Measurements from ENCODE around the gene ARAF.
"Not testable (repeated sequence)": the region's sequence is repeated elsewhere in the genome, so short reads cannot be mapped to it uniquely, and the experiment has no call there.

Gene ARAF

DNA sequence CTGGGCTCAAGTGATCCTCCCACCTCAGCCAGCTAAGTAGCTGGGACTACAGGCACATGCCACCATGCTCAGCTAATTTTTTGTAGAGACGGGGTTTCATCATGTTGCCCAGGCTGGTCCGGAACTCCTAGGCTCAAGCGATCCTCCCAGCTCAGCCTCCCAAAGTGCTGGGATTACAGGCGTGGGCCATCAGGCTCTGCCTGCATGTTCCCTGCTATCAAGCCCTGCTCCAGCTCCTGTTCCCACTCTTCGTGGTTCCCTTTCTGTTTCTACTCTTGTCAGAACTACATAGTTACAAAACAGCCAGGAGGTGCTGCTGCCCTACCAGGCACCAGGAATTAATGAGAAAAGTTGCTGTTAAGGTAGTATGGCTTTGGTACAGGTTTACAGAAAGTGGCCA, 30.0 kb downstream of the ARAF start:
- no peak for FAIRE-seq
- no peak for TF ChIP-seq TAF1 (IDR thresholded peaks at IDR 0.05; ENCODE audit: borderline replicate concordance, low read depth, low read length)
- no peak for TF ChIP-seq POLR2AphosphoS5 (IDR thresholded peaks at IDR 0.05; ENCODE audit: low read depth, low read length)
- no peak for TF ChIP-seq POLR2A (IDR thresholded peaks at IDR 0.05; ENCODE audit: low read depth, low read length)
- DNase-seq (ENCODE audit: insufficient read length): no peak

DNA sequence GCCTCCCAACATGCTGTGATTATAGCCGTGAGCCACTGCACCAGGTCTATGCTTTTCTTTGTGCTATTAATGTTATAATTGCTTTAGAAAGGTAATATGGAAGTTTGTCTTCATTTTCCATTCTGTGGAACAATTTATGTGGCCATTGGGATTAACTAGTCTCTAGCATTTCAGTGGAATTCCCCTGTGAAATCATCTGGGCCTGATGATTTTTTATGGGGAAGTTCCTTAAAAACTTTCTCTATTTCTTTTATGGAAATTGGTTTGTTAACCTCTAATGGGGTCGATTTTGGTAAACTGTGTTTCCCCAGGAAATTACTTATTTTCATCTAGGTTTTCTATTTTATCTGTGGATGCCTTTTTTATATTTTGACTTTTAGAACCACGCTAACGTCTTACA, 32.5 kb downstream of the ARAF start:
- FAIRE-seq: no peak

DNA sequence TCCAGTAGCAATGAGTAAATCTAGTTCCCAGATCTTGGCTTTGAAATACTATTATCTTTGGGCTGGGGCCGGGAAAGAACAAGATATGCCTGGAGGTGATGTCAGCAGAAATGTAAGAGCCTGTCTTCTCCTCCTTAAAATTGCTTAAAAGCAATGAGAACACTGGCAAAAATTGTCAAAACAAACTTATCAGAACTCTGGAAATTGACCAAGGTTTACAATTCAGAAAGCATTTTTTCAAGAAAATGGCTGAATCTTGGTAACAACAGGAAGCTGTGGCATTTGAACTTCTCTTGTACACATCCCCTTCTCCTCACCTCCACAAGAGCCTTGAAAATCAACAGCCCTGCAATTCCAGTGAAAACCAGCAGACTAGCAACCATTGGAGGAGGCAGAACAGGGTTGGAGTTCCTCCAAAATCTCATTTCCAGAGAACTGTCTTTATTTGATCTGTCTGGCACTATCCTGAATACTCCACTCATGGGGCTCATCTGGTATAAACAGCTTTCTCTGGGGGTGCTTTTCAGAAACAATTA, 34.8 kb downstream of the ARAF start:
- no peak for FAIRE-seq
- no peak for DNase-seq (ENCODE audit: insufficient read length)
- TF ChIP-seq TAF1 (IDR thresholded peaks at IDR 0.05; ENCODE audit: borderline replicate concordance, low read depth, low read length) (no peak), POLR2A (IDR thresholded peaks at IDR 0.05; ENCODE audit: low read depth, low read length) (no peak), POLR2AphosphoS5 (IDR thresholded peaks at IDR 0.05; ENCODE audit: low read depth, low read length) (no peak)

More for the DNA sequence above, 32.5 kb downstream of the ARAF start:
- TF ChIP-seq POLR2A (IDR thresholded peaks at IDR 0.05; ENCODE audit: low read depth, low read length): no peak
- TF ChIP-seq POLR2AphosphoS5 (IDR thresholded peaks at IDR 0.05; ENCODE audit: low read depth, low read length): no peak
- no peak for TF ChIP-seq TAF1 (IDR thresholded peaks at IDR 0.05; ENCODE audit: borderline replicate concordance, low read depth, low read length)
- DNase-seq (ENCODE audit: insufficient read length): no peak

DNA sequence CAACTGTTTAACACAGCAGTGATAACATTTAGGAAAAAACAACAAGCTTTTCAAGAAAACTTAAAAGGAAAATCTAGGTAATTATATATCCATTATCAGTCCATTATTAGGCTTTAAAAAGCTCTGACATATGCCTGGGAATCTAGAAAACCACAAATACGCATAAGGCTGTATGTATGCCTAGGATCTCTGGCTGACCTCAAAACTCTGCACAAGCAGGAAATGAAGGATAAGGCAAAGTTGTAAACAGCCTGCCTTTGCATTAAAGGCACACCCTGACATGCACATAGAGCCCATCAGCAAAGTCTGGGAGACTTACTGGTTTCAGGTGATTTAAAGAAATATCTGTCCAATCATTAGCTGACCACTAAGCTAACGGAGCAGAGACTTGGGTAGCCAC, 35.3 kb downstream of the ARAF start:
- FAIRE-seq (no peak), DNase-seq (ENCODE audit: insufficient read length) (no peak)
- TF ChIP-seq POLR2AphosphoS5 (IDR thresholded peaks at IDR 0.05; ENCODE audit: low read depth, low read length) (no peak), POLR2A (IDR thresholded peaks at IDR 0.05; ENCODE audit: low read depth, low read length) (no peak), TAF1 (IDR thresholded peaks at IDR 0.05; ENCODE audit: borderline replicate concordance, low read depth, low read length) (no peak)

DNA sequence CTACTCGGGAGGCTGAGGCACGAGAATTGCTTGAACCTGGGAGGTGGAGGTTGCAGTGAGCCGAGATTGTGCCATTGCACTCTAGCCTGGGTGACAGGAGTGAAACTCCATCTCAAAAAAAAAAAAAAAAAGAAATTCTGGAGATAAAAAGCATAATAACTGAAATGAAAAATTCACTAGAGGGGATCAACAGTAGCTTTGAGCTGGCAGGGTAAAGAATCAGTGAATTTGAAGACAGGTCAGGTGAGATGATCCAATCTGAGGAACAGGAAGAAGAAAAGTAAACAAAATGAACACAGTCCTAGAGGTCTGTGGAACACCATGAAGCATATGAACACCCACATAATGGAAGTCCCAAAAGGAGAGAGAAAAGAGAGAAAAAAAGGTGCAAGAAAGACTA, 36.2 kb downstream of the ARAF start:
- FAIRE-seq (no peak), DNase-seq (ENCODE audit: insufficient read length) (no peak)
- TF ChIP-seq POLR2A (IDR thresholded peaks at IDR 0.05; ENCODE audit: low read depth, low read length): no peak
- no peak for TF ChIP-seq POLR2AphosphoS5 (IDR thresholded peaks at IDR 0.05; ENCODE audit: low read depth, low read length)
- no peak for TF ChIP-seq TAF1 (IDR thresholded peaks at IDR 0.05; ENCODE audit: borderline replicate concordance, low read depth, low read length)

DNA sequence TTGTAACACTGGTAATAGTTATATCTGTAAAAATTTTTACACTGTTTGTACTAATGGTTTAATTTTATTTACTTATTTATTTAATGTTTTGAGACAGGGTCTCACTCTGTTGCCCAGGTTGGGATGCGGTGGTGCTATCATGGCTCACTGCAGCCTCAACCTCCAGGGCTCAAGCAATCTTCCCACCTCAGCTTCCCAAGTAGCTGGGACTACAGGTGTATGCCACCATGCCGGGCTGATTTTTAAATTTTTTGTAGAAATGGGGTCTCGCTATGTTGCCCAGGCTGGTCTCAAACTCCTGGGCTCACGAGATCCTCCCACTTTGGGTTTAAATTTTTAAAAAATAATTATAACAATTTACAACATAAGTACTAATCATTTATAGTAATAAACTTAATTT, 42.1 kb downstream of the ARAF start:
- not testable (repeated sequence) for FAIRE-seq; DNase-seq (ENCODE audit: insufficient read length)

DNA sequence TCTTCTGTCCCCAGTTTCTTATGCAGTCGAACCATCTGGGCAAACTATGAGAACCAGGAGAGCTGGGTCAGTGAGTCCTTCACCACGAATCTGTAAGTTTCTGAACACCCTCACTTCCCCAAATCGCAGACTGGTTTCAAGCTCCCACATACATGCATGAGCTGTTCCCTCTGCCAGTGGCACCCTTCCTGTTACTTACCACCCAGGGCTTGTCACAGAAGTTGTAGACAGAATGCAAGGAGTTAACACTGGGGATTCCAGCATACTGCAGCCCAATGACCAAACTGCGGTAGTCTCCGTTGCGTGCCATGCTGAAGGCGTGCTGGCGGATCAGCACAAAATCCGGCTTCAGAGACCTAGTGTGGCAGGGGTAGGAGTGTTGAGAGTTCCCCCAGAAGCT, 44.0 kb downstream of the ARAF start:
- TF ChIP-seq TAF1 (IDR thresholded peaks at IDR 0.05; ENCODE audit: borderline replicate concordance, low read depth, low read length) (no peak), POLR2AphosphoS5 (IDR thresholded peaks at IDR 0.05; ENCODE audit: low read depth, low read length) (no peak), POLR2A (IDR thresholded peaks at IDR 0.05; ENCODE audit: low read depth, low read length) (no peak)
- FAIRE-seq: no peak
- no peak for DNase-seq (ENCODE audit: insufficient read length)

DNA sequence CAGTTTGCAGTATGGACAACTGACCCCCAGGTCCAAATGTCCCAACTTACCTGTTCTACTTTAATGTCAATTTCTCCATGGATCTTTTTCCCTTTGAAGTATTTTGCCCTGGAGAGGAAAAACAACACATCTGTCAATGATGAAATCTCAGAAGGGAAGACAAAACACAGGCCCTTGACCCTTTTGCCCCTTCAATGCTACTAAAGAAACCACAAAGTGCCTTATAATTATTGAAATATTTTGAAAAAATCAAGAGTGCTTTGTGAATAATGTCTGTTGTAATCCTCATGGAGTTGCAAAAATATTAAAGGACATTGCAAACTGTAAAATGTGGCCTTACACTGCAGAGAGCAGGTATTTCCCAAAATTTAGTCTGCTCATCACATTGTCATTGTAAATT, 46.1 kb downstream of the ARAF start:
- DNase-seq (ENCODE audit: insufficient read length) (no peak), FAIRE-seq (no peak)
- TF ChIP-seq TAF1 (IDR thresholded peaks at IDR 0.05; ENCODE audit: borderline replicate concordance, low read depth, low read length) (no peak), POLR2A (IDR thresholded peaks at IDR 0.05; ENCODE audit: low read depth, low read length) (no peak), POLR2AphosphoS5 (IDR thresholded peaks at IDR 0.05; ENCODE audit: low read depth, low read length) (no peak)

DNA sequence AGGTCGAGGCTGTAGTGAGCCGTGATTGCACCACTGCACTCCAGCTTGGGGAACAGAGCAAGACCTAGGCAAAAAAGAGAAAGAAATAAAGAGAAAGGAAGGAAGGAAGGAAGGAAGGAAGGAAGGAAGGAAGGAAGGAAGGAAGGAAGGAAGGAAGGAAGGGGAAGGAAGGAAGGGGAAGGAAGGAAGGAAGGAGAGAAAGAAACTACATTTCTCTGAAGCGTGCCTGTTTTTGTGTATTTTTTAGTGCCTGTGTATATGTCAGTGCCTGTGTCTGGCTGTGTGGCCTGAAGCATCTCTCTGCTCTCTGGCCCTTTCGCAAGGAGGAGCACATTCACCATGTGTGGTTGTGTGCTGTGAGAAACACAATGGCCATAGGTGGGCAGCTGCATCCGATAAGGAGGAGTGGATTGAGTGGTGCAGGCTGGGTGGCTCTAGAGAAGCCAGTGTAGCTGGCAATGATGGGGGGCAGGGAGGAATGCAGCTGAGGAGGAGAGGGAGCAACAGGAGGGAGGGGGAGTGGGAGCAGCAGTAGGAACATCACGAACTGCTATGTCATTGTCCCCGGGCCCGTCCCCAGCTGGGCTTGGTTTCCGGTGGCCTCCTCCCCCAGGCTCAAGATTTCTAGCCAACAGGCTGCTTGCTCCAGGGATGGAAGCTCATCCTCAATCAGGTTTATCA, 47.3 kb downstream of the ARAF start:
- DNase-seq (ENCODE audit: insufficient read length): no peak
- TF ChIP-seq POLR2A (IDR thresholded peaks at IDR 0.05; ENCODE audit: low read depth, low read length) (no peak), TAF1 (IDR thresholded peaks at IDR 0.05; ENCODE audit: borderline replicate concordance, low read depth, low read length) (no peak), POLR2AphosphoS5 (IDR thresholded peaks at IDR 0.05; ENCODE audit: low read depth, low read length) (no peak)
- FAIRE-seq: no peak

DNA sequence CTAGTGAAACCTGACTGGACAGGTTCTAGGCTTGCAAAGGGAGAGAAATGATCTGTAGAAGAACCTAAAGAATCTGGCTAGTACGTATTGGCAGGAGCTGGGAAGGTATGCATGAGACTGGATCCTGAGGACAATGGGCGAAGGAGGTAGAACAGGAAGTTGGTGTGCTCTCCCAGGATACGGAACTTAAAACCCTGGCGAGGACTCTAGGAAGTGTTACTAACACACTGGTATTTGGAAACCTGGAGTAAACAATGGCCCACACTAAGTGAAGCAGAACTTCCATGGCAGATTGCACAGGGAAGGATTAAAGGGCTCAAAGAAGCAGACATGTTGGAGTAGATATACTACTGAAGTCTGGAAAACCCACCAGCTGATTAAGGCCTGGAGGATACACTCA, 49.5 kb downstream of the ARAF start:
- TF ChIP-seq TAF1 (IDR thresholded peaks at IDR 0.05; ENCODE audit: borderline replicate concordance, low read depth, low read length): no peak
- TF ChIP-seq POLR2A (IDR thresholded peaks at IDR 0.05; ENCODE audit: low read depth, low read length): no peak
- TF ChIP-seq POLR2AphosphoS5 (IDR thresholded peaks at IDR 0.05; ENCODE audit: low read depth, low read length): no peak
- DNase-seq (ENCODE audit: insufficient read length) (no peak), FAIRE-seq (no peak)

DNA sequence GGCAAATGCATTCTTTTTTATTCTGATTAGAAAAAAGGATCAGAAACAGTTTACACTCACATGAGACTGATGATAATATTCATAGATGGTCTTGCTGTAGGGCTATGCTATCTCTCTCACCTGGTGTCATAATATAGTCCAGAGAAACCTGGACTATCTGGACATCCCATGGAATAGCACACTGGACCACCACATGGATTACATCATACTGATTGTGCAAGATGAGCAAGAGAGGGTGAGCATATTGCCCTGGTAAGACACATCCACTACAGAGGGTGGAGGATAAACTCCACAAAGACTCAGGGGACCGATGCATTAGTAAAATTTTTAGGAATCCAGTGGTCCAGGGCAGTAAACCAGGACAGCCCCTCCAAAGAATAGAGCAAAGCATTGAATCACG, 50.5 kb downstream of the ARAF start:
- no peak for DNase-seq (ENCODE audit: insufficient read length)
- no peak for FAIRE-seq
- TF ChIP-seq POLR2A (IDR thresholded peaks at IDR 0.05; ENCODE audit: low read depth, low read length): no peak
- TF ChIP-seq POLR2AphosphoS5 (IDR thresholded peaks at IDR 0.05; ENCODE audit: low read depth, low read length): no peak
- no peak for TF ChIP-seq TAF1 (IDR thresholded peaks at IDR 0.05; ENCODE audit: borderline replicate concordance, low read depth, low read length)

DNA sequence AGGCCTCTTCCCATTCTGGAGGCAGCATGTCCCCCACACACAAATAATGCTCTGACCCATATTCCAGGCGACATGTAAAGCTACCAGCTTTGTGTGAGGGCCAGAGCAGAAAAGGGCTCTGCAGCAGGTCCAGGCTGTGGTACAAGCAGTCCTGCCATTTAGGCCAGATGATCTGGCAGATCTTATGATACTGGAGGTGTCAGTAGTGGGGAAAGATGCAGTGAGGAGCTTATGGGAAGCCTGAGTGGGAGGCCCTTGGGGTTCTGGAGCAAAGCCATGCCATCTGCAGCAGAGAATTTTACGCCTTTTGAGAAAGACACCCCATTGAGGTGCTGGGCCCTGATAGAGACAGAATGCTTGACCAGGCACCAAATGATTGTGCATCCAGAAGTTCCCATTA, 50.9 kb downstream of the ARAF start:
- DNase-seq (ENCODE audit: insufficient read length): no peak
- TF ChIP-seq POLR2A (IDR thresholded peaks at IDR 0.05; ENCODE audit: low read depth, low read length) (no peak), TAF1 (IDR thresholded peaks at IDR 0.05; ENCODE audit: borderline replicate concordance, low read depth, low read length) (no peak), POLR2AphosphoS5 (IDR thresholded peaks at IDR 0.05; ENCODE audit: low read depth, low read length) (no peak)
- FAIRE-seq: no peak

Data from GM12892 (cell line).